Mesodermal cell (in vitro differentiated cells): ENCODE results near the gene MYOF.
A peak's percentile ranks its signal among the peaks of the same experiment; 100 is the strongest.
"Not testable (repeated sequence)": the region's sequence is repeated elsewhere in the genome, so short reads cannot be mapped to it uniquely, and the experiment has no call there.

Experiments used
- H3K27ac ChIP-seq: 2 replicates; pipeline ENCODE4 v1.7.0; 2013; ENCODE audit warnings: mild to moderate bottlenecking, low read depth, low read length, moderate library complexity; ENCODE audit not compliant: severe bottlenecking
- H3K36me3 ChIP-seq: 2 replicates; pipeline ENCODE4 v1.7.1; 2013; ENCODE audit warnings: mild to moderate bottlenecking, low read length, moderate library complexity; ENCODE audit not compliant: control insufficient read depth, insufficient read depth
- H3K4me1 ChIP-seq: one replicate; pipeline ENCODE4 v1.7.1; 2013; ENCODE audit warnings: mild to moderate bottlenecking, low read length; ENCODE audit not compliant: insufficient read depth, control insufficient read depth, poor library complexity, severe bottlenecking
- H3K4me3 ChIP-seq: 2 replicates; pipeline ENCODE4 v1.7.0; 2013; ENCODE audit warnings: low read length, control low read depth, mild to moderate bottlenecking; ENCODE audit not compliant: insufficient read depth, poor library complexity, severe bottlenecking; ENCODE audit errors: extremely low read depth
- H3K9me3 ChIP-seq: 2 replicates; pipeline ENCODE4 v1.7.1; 2013; ENCODE audit warnings: mild to moderate bottlenecking, low read length, moderate library complexity; ENCODE audit not compliant: control insufficient read depth
- WGBS, 2 experiments: methylation state at CpG; one replicate each; pipeline ENCODE4 v1.1.5; 2013; ENCODE audit warnings: missing lambda C conversion rate in 2 of 2; ENCODE audit not compliant: insufficient coverage in 2 of 2; 5-methylcytosine and 5-hydroxymethylcytosine counted together

Gene MYOF

GRCh38 chr10:93422118-93422517 is 60.0 kb downstream of the MYOF start:
- WGBS, 2 experiments = 81 to 87% methylated on average over 4 of the region's 4 CpGs
- H3K27ac ChIP-seq = peak overlapping the region; percentile 16
- H3K36me3 ChIP-seq = peaks cover 43% of the 10 kb centered on the region

DNA sequence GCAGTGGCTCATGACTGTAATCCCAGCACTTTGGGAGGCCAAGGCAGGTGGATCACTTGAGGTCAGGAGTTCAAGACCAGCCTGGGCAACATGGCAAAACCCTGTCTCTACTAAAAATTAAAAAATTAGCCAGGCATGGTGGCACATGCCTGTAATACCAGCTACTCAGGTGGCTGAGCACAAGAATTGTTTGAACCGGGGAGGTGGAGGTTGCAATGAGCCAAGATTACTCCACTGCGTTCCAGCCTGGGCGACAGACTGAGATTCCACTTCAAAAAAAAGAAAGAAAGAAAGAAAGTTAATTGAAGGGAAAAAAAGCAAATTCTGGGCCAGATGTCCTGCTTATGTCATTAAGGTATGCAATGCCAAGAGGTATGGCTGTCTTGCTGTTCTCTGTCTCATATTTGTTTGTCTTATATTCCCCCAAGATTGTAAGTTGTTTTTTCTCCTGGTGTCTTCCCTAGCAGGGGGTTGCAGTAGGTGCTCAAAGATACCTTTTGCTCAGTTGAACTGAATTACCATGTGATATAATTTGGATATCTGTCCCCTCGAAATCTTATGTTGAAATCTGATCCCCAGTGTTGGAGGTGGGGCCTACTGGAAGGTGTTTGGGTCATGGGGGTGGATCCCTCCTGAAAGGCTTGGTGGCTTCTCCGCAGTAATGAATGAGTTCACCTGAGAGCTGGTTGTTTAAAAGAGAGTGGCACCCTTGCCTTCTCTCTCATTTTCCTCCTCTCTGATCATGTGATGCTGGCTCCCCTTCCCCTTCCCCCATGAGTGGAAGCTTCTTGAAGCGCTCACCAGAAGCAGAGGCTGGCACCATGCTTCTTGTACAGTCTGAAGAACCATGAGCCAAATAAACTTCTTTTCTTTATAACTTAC is 60.9 kb downstream of the MYOF start:
- H3K4me1 ChIP-seq = peaks cover 24% of the 10 kb centered on the region
- H3K9me3 ChIP-seq = no peaks in the 10 kb centered on the region
- no peak overlapping the region for H3K4me3 ChIP-seq
- peaks cover 47% of the 10 kb centered on the region for H3K36me3 ChIP-seq
- H3K27ac ChIP-seq = no peak overlapping the region
- 71 to 87% methylated on average over 4 of the region's 6 CpGs for WGBS, 2 experiments

More at GRCh38 chr10:93422118-93422517, 60.0 kb downstream of the MYOF start:
- Histone ChIP-seq H3K4me1 (peaks cover 24% of the 10 kb centered on the region), H3K9me3 (no peaks in the 10 kb centered on the region), H3K4me3 (no peak overlapping the region)

GRCh38 chr10:93420091-93420490 is 62.0 kb downstream of the MYOF start:
- H3K27ac ChIP-seq = peak overlapping the region; percentile 23
- peaks cover 40% of the 10 kb centered on the region for H3K36me3 ChIP-seq
- 62 to 65% methylated on average over 5 of the region's 5 CpGs for WGBS, 2 experiments
- H3K9me3 ChIP-seq = no peaks in the 10 kb centered on the region
- no peak overlapping the region for H3K4me3 ChIP-seq
- H3K4me1 ChIP-seq = peaks cover 24% of the 10 kb centered on the region

DNA sequence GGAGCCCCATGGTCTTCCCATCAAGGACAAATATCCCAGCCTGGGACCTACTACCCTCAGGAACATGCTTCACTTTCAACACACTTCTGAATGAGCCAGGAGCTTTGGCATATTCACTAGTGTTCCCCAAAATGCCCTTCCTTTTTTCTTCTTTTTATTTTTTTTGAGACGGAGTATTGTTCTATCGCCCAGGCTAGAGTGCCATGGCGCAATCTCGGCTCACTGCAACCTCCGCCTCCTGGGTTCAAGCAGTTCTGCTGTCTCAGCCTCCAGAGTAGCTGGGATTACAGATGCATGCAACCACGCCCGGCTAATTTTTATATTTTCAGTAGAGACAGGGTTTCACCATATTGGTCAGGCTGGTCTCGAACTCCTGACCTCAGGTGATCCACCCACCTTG is 63.1 kb downstream of the MYOF start:
- peaks cover 19% of the 10 kb centered on the region for H3K4me1 ChIP-seq
- H3K9me3 ChIP-seq, H3K4me3 ChIP-seq, H3K27ac ChIP-seq: not testable (repeated sequence)
- H3K36me3 ChIP-seq = peaks cover 36% of the 10 kb centered on the region
- WGBS, 2 experiments = 90 to 92% methylated on average over 8 of the region's 8 CpGs

DNA sequence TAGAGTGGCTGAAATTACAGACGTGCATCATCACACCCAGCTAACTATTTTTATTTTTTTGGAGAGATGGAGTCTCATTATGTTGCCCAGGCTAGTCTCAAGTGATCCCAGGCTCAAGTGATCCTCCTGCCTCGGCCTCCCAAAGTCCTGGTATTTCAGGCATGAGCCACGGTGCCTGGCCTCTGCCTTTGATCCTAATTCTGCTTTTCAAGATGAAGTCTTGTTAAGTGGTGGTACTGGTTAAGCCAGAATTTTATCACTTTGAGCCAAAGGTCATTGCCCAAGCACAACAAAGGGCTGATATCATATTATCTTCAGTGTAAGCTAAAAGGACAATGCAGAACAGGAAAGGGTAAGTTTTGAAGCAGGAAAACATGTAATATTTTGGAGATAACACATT is 64.2 kb downstream of the MYOF start:
- Histone ChIP-seq H3K9me3 (no peaks in the 10 kb centered on the region), H3K27ac (peak overlapping the region; percentile 23), H3K4me1 (peaks cover 24% of the 10 kb centered on the region), H3K36me3 (peaks cover 39% of the 10 kb centered on the region), H3K4me3 (no peak overlapping the region)
- WGBS, 2 experiments = 71 to 86% methylated on average over 1 to 2 of the region's 3 CpGs

DNA sequence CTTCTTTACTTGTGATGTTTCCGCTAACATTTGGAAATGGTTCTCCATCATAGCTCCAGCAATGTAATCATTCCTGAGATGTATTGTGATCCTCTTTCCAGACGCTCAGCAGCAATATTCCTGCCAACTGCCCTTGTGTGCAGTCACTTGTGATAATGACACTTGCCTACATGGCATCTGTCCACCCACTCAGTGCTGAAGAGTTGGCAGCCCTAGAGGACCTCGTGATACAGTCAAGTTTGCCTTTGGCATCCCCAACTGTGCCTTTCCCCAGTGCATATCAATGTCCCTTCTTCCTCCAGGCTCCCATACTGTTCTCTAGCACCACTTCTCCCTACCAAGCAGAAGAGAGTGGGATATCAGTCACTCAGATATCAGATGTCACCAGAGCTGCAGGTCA is 64.9 kb downstream of the MYOF start:
- 89 to 96% methylated on average over 3 of the region's 3 CpGs for WGBS, 2 experiments
- H3K4me1 ChIP-seq = peaks cover 25% of the 10 kb centered on the region
- H3K36me3 ChIP-seq = peaks cover 46% of the 10 kb centered on the region
- no peaks in the 10 kb centered on the region for H3K9me3 ChIP-seq
- no peak overlapping the region for H3K27ac ChIP-seq
- H3K4me3 ChIP-seq = no peak overlapping the region

DNA sequence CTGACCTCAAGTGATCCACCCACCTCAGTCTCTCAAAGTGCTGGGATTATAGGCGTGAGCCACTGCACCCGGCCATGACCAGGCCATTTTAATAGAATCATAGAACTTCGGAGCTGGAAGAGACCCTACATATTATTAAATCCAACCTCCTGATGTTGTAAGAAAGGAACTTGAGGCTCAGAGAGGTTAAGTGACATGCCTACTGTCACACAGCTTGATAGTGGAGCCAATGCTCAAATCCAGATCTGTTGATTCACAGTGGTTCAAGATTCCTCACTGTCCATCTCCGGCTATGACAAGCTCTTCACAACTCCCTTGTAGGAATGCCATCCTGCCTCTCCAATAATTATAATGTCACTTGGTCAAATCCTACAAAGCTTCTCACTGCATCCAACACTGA is 65.3 kb downstream of the MYOF start:
- no peaks in the 10 kb centered on the region for H3K9me3 ChIP-seq
- no peak overlapping the region for H3K4me3 ChIP-seq
- 98 to 100% methylated on average over 3 to 4 of the region's 4 CpGs for WGBS, 2 experiments
- H3K36me3 ChIP-seq = peaks cover 50% of the 10 kb centered on the region
- no peak overlapping the region for H3K27ac ChIP-seq
- peaks cover 21% of the 10 kb centered on the region for H3K4me1 ChIP-seq

- Histone ChIP-seq H3K36me3 (peaks cover 52% of the 10 kb centered on the region), H3K4me3 (no peak overlapping the region), H3K9me3 (no peaks in the 10 kb centered on the region), H3K27ac (no peak overlapping the region), H3K4me1 (peaks cover 15% of the 10 kb centered on the region)
- WGBS, 2 experiments = 72 to 77% methylated on average over 6 of the region's 6 CpGs
These were observed 66.4 kb downstream of the MYOF start for GRCh38 chr10:93415693-93416092.

DNA sequence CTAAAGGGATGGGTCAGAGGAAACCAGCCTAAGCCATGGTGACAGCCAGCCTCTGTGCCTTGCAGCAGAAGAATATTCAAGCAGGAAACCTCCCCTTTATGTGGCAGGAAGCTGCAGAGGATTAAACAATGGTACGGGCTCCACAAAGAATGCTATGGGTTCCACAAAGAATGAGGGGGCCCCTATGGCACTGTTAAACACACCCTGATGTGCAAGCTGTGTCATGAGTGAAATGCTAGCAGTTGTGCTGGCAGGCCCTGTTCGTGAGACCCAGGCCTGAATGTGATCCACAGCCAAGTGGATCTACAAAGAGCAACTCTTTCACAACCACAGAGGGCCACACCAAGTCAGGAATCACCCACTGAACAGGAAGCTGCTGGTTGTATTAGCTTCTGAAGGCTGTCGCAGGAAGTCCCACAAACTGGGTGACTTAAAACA is 68.9 kb downstream of the MYOF start:
- Histone ChIP-seq H3K27ac (peak overlapping the region; percentile 67), H3K9me3 (no peaks in the 10 kb centered on the region), H3K4me1 (peaks cover 8% of the 10 kb centered on the region), H3K36me3 (peaks cover 58% of the 10 kb centered on the region), H3K4me3 (no peak overlapping the region)
- 87 to 94% methylated on average over 2 to 3 of the region's 3 CpGs for whole genome bisulfite sequencing, 2 experiments

GRCh38 chr10:93412801-93413200 is 69.3 kb downstream of the MYOF start:
- peaks cover 8% of the 10 kb centered on the region for H3K4me1 ChIP-seq
- peaks cover 59% of the 10 kb centered on the region for H3K36me3 ChIP-seq
- peak overlapping the region; percentile 13 for H3K27ac ChIP-seq
- no peaks in the 10 kb centered on the region for H3K9me3 ChIP-seq
- no peak overlapping the region for H3K4me3 ChIP-seq
- WGBS, 2 experiments = 85 to 96% methylated on average over 5 to 6 of the region's 7 CpGs

GRCh38 chr10:93410697-93411348 is 71.3 kb downstream of the MYOF start:
- H3K9me3 ChIP-seq = no peaks in the 10 kb centered on the region
- WGBS, 2 experiments = 63 to 71% methylated on average over 2 to 3 of the region's 6 CpGs
- peaks cover 56% of the 10 kb centered on the region for H3K36me3 ChIP-seq
- no peak overlapping the region for H3K4me3 ChIP-seq
- H3K4me1 ChIP-seq = peaks cover 17% of the 10 kb centered on the region
- H3K27ac ChIP-seq = no peak overlapping the region
